Right lobe of liver (tissue), 4 donors: Measurements from ENCODE around the gene SCN3B.

Source experiments
- CTCF ChIP-seq, 4 donors: fragments of 200-600 bp in 3 of 4; fragments of 450-650 bp in 1 of 4; IDR thresholded peaks; one replicate each; pipeline versions ENCODE4 v1.5.1 to v1.8.0; 2016 to 2022; ENCODE audit warnings: antibody characterized with exemption in 4 of 4, mild to moderate bottlenecking in 2 of 4
- POLR2A ChIP-seq: fragments of 450-650 bp; IDR thresholded peaks from one replicate; pipeline ENCODE4 v1.6.1; 2017; ENCODE audit warnings: antibody characterized with exemption, mild to moderate bottlenecking
- donor health status: DM: no; HTN: no; CAD: no.
- donor health status: DM: no; HTN: no; CAD: no.
- donor health status: DM: no; HTN: yes; CAD: no.

- TF ChIP-seq POLR2A (no peak), CTCF (IDR thresholded peaks at IDR 0.05) (no peak)
Measured at GRCh38 chr11:123582992-123583504, 71.4 kb downstream of the SCN3B start.
